C4-2B (cell line): ENCODE data around the gene COL13A1.

Source experiments
- H3K27ac ChIP-seq: fragments of 450-650 bp; 2 replicates; pipeline ENCODE4 v1.5.1; 2017
- CTCF ChIP-seq: fragments of 450-650 bp; conservative IDR thresholded peaks from 2 replicates; pipeline ENCODE4 v1.5.1; 2017; ENCODE audit warnings: mild to moderate bottlenecking
- ZFX ChIP-seq: fragments of 450-650 bp; IDR thresholded peaks from 2 replicates; pipeline ENCODE4 v1.6.1; 2017

Gene COL13A1

GRCh38 chr10:69908124-69908523 lies 106.4 kb downstream of the COL13A1 start:
- no peak overlapping the region for H3K27ac ChIP-seq
- no peak for TF ChIP-seq ZFX
- no peak for TF ChIP-seq CTCF

GRCh38 chr10:69910561-69910960 lies 108.9 kb downstream of the COL13A1 start:
- TF ChIP-seq ZFX (no peak), CTCF (no peak)
- H3K27ac ChIP-seq, result peak overlapping the region; percentile 77

GRCh38 chr10:69911613-69912528 lies 110.2 kb downstream of the COL13A1 start:
- TF ChIP-seq ZFX (peak; percentile 32; the same call in 1 of the 2 replicates), CTCF (no peak)
- H3K27ac ChIP-seq, result peak overlapping the region; percentile 77

GRCh38 chr10:69912589-69912988 lies 110.9 kb downstream of the COL13A1 start:
- TF ChIP-seq CTCF (no peak), ZFX (no peak)

GRCh38 chr10:69913606-69914382 lies 112.1 kb downstream of the COL13A1 start:
- TF ChIP-seq CTCF, result no peak
- TF ChIP-seq ZFX, result no peak
- peak overlapping the region; percentile 77 for H3K27ac ChIP-seq

More at GRCh38 chr10:69912589-69912988, 110.9 kb downstream of the COL13A1 start:
- H3K27ac ChIP-seq, result peak overlapping the region; percentile 77

GRCh38 chr10:69914398-69915214 lies 112.9 kb downstream of the COL13A1 start:
- TF ChIP-seq CTCF (peak; percentile 97), ZFX (no peak)
- H3K27ac ChIP-seq, result no peak overlapping the region; the same call in 1 of the 2 replicates
